CD4-positive, alpha-beta T cell treated with Interferon gamma for 1 hour (primary cell): ENCODE results near the gene IER2.

ENCODE experiments used
- DNase-seq: peaks from one replicate; pipeline ENCODE4 v3.0.0-alpha.2; 2020

IER2 gene, protein sequence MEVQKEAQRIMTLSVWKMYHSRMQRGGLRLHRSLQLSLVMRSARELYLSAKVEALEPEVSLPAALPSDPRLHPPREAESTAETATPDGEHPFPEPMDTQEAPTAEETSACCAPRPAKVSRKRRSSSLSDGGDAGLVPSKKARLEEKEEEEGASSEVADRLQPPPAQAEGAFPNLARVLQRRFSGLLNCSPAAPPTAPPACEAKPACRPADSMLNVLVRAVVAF

DNA sequence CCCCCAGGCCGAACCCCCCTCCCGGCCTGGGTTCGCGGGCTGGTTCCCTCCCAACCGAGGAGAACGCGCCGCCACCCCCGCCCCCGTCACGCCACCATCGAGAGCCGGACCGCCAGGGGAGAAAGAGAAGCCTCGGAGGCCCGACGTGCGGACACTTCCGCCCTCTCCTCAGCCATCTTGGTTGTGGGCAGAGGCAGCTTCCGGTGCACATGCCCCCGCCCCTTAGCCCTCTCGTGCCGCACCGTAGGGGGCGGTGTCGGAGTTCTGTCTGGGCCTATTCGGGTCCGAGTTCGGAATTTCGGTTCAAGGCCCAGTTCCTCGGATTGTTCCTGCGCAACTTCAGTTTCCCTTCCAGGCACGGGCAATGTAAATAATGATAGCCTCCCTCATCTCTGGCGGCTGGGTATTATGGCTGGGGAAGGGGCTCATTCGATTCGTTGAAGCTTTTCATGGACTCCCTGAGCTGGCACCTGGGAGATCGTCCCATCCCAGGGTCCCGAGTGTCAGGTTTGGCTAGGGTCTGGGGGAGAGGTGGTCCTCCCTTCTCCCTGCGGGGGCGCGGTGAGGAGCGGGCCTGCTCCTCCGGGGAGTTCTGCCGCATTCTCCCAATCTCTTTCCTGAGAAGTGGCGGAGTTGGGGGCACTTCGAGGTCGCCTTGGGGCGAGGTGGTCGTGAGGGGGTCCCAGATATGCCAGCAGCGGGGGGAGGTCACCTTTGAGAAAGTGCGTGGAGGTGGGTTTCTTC, at the start of gene IER2, which contains the start of gene STX10:
TSS of gene IER2 (plus strand) at position 225 of the 744 bp plus-strand sequence. CDS start 2,776 bp downstream, outside the sequence.
TSS of gene STX10 (minus strand) at position 189 of the 744 bp plus-strand sequence. CDS start 202 bp downstream, outside the sequence.
- DNase-seq: peak; percentile 95

DNA sequence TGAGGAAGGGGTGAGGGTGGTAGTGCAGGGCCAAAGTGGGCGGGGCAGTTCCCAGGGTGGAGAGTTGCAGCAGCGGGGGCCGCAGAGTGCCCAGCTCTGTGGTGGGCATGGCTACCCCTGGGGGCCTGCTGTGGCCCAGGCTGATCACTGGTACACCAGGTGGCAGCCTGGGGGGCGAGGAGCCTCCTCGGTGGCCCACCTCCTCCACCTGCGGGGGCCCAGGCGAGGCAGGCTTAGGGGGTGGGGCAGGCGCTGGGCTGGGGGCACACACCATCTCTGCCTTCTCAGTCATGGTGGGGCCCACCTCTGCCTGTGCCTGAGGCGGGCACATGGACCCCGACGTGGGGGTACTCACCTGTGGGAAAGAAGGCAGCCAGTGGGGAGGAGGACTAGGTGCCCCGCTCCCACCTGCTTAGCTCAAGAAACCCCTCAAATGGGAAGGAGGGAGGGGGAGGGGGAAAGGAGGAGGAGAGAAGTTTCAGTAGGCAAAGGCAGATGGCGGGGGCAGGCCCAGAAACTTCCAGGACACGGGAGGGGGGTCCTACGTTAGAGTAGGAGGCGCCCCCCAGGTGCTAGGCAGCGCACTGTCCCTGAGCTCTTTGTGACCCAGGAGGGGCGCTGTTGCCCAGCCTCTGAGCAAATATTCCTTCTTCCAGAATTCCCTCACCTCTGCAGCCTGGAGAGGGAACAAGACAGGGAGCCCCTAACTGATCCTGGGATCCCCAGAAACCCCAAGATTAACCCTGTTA, 49.2 kb upstream of the IER2 start:
- DNase-seq: no peak

DNA sequence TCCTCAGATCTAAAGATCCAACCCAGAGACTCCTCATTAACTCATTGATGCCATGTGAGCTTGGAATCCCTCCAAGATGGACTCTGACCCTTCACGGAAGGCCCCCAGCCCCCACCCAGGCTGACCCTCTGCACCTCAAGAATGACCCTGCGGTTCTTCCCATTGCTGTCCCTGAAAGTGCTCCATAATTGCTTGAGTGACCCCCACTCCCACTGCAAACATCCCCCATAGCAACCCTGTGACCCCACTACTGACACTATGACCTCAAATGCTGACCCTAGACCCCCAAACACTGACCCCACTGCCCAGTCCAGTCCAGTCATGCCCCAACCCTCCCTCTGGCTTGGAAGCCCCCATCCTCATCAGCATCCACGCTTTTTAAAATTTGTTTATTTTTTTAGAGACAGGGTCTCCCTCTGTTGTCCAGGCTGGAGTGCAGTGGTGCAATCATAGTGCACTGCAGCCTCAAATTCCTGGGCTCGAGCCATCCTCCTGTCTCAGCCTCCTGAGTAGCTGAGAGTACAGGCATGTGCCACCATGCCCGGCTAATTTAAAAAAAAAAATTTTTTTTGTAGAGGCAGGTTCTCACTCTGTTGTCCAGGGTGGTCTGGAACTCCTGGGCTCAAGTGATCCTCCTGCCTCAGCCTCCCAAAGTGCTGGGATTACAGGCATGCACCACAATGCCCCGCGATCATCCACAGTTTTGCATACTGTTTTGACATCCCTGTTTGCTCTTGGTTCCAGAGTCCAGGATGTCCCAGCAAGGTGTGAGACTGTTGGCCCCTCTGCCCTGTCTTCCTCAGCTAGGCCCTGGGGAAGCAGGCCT, 48.4 kb upstream of the IER2 start:
- DNase-seq: no peak

DNA sequence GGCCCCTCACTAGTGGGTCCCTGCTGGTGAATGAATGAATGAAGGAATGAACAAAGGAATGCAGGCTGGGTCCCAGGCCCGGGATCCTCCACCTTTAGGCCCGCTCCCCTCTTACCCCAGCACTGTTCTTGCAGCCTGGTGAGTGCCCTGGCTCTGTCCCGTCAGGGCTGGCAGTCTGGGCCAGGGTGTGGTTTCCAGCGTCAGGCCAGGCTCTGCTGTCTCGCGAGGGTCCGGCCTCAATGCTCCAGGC, 47.9 kb upstream of the IER2 start:
- no peak for DNase-seq

DNA sequence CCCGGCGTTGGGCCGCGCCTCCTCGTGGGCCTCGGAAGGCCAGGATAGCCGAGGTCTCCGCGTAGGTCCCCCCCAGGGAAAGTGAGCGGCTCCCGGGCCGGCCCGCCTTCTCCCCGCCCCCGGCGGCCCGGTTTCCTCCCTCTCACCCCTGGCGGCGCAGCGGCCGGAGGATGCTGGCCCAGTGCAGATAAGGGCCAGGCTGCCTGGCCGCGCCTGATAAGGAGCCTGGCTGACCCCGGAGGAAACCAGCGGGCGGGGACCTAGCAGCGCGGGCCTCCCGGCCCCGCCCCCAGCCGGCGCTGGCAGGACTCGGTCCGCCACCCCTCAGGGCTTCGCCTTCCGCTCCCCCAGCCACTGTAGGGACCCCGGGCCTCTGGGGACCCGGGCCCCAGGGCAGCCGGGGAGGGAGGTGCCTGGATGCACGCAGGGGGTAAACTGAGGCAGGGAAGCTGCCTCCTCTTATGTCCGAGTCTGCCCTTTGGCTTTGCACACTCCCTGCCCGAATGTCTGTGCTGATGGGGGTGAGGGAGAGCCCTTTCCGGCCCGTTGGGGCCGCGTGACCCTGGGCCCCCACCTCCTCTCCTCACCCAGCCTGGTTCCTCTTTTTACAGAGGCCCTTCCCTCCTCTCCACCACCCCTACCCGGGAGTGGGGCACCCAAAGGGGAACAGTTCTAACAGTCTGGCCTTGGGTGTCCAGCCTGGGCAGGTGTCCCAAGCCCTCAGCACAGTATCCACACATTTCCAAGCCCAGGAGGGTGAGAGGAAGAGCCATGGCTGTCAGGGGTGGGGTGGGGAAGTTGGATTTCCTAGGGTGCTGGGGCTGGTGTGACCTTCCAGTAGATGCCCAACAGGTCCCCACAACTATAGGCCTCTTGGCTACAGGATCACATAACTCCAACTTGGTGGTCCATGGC, 47.3 kb upstream of the IER2 start, which contains the start of gene LYL1:
TSS of gene LYL1 (minus strand) at position 193 of the 915 bp plus-strand sequence. CDS start 1,687 bp downstream, outside the sequence.
- peak; percentile 72 for DNase-seq

DNA sequence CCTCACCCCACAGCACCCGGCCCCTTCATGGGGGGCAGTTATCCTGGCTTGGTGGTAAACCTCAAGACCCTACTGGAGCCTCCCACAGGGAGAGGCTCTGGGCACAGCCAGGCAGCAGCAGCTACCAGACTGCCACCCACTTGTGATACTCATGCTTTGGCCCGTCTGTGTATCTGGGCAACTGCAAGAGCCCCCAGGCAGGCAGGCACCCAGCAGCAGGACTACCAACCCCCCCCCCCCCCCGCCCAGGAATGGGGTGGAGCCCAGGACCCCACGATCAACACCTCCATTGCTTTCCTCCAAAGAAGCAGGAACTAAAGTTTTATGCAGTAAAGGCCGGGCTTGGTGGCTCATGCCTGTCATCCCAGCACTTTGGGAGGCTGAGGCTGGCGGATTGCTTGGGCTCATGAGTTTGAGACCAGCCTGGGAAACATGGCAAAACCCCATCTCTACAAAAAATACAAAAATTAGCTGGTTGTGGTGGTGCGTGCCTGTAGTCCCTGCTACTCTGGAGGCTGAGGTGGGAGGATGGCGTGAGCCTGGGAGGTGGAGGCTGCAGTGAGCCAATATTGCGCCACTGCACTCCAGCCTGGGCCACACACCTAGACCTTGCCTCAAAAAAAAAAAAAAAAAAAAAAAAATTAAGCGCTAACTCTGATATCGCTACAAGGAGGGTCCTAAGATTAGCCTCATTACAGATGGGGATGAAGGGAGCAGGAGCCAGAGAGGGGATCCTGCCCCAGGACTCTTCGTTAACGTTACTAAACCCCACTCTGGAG, 46.4 kb upstream of the IER2 start:
- DNase-seq: no peak

DNA sequence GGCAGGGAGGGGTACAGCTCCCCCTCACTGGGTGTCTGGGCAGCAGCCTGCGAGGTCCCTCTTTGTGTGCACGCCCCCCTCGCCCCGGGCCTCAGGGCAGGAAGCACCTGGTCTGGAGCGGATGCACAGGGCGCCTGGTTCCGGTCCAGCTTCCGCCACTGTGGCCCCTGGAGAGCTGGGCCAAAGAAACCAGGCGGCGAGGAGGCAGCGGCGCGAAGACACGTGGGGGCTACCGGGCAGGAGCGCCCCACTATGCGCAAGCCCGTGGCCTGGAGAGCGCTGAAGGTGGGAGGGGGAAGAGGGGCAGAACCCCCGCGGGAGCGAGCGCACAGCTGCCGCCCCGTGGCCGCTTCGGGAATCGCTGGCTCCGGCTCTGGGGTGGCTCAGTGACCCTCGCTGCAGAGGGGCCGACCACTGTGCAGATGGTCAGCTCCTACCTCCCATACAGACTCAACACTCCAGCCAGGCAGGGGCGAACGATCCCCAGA, 45.8 kb upstream of the IER2 start:
- peak; percentile 91 for DNase-seq

DNA sequence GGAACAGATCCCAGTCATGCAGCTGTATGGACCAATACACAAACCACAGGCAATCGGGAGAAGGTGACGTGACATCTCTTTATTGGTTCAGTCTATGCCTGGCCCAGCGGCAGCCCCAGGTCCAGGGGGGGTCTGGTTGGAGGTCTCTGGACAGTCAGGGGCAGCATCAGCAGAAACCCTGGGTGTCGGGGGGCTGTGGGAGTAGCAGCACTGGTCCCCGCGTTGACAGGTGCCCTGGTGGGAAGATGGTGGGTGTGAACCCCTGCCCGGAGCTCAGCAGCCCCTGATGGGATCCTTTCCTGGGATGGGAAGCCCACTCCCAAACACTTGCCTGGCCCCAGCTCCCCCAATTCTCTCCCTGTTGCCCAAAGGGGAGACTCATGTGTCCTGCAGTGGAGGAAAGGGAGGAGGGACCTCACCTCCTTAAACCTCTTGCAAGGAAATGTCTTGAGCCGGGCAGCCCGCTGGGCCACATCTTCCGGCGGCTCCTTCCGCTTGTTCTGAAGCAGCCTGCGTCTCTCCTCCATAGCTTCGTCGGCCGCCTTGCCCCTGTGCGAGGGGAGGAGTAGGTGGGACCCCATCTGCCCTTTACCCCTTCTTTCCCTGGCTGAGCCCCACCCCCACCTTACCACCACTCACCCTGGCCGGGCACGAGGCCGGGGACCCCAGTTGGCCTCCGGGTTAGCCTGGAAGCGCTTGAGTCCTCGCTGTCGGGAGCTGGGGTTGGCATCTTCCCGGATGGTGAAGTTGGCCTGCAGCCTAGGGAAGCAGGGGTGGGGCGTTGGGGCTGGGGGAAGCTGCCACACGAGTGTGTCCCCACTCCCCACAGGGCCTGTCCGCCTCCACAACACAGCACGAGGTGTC, 45.1 kb upstream of the IER2 start:
- DNase-seq: no peak

DNA sequence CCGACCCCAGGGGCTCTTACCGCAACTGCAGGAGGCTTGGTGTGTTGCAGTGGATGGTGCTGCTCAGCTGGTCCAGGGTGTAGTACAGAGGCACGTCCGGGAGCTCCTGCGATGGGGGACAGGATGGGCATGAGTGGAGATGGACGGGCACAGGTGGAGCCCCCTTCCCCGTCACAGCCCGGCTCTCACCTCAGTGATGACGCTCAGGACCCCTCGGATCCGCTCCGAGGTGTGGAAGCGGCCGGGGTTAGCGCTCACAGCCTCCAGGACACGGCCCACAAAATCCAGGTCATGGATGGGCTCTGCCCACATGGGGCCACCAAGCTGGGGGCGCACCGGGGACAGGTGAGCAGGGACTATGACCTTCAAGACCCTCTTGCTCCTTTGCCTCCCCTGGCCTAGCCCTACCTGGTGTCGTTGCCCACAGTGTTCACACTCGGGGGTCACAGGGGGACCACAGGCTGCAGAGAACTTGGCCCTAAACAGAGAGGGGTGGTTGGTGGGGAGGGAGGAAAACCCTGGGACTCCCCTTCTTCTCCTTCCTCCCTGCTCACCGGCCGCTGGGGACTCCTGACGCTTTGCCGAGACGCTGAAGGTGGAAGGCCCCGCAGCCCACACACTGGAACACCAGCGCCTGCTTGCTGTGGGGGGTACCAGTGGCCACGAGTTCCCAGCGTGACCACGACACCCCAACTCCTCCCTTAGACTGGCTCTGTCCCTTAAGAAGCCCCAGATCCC, 40.7 kb upstream of the IER2 start:
- no peak for DNase-seq

DNA sequence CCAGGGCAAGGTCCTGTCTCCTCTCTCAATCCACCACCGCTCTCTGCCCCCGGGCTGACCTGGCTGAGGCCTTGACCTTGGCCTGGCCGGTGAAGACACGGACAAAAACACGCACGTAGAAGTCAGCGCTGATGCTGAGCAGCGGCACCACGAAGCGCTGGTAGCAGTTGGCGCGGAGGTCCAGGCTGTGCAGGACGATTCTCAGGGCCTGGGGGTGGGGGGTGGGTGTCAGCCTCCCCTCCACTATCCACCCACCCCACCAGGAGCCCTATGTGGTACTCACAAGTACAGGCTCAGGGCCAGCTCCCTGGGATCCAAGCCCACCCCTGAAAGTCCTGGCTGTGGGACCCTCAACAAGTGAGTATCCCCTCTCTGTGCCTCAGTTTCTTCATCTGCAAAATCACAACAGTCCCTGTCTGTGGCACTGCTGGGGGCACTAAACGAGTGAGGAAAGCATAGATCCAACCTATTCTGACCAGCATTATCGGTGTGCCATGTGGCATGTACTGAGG, 40.1 kb upstream of the IER2 start:
- DNase-seq: no peak

DNA sequence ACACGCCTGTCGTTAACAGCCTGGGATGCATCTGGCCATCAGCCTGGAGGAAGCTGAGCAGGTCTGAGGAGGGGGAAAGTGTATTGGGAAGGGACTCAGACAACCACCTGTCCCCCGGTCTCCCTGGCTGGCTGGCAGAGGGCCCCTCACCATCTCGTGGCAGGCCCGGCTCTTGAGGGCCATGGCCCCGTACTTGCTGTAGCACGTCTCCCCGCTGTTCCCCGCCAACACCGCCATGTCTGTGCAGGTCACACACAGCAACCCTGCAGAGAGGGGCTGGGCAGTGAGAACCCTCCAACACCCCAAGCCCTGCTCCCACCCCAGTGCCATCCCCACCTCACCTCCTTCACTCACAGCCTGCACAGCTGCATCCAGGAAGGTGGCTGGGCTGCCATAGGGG, 37.7 kb upstream of the IER2 start:
- DNase-seq: no peak

DNA sequence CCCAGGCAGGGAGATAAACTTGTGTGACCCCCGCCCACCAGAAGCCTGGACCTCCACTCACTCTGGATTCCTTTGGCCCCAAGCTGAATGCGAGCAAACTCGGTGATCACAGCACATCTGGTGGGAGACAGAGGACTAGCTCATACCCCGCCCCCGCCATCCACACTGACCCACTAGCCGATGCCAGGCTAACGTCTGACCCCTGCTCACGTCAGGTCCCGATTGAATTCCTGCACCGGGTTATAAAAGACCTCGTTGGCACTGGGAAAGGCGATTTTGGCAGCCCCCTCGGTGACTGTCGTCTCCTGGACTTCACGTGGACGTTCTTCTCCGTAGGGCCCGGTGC, 34.3 kb upstream of the IER2 start:
- no peak for DNase-seq

DNA sequence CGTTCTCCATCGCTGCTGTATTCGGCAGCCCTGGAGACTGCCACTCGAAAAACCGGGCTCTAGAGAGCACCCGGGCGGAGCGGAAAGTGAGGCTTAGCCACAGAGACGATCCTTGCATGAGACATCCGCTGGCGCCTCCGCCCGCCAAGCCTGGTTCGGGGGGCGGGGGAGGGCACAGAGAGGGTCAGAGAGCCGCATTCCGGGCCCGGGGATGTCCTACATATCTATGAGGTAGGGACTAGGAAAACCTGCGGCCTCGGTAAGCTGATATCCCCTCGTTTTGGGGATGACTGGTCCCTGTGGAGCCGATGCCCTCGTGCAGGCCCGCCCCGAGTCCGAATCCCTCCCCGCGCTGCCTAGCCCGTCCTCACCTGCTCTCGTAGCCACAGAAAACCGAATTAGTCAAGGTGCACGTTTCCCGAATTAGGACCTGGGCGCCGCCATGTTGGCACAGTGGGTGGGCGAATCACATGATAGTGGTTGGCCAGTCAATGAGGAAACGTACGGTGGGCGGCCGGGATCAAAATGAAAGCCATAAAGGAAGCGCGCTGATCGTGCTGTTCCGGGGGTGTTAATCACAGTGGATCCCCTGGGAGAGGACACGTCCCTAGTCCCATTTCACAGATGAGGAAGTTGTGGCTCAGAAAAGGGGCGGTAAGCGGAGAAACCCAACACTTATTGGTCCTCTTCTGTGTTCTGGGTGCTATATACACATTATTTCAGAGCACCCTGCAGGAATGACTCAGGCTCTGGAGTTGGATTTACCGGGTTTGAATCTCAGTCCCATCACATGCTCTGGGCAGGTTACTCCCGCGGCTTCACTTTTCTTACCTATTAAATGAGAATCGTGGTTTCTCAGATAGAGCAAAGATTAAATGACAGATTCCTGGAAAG, 33.7 kb upstream of the IER2 start, which contains the start of gene TRMT1:
TSS of gene TRMT1 (minus strand) at position 459 of the 894 bp plus-strand sequence. CDS start at position 118, 341 bp downstream.
- peak; percentile 85 for DNase-seq

DNA sequence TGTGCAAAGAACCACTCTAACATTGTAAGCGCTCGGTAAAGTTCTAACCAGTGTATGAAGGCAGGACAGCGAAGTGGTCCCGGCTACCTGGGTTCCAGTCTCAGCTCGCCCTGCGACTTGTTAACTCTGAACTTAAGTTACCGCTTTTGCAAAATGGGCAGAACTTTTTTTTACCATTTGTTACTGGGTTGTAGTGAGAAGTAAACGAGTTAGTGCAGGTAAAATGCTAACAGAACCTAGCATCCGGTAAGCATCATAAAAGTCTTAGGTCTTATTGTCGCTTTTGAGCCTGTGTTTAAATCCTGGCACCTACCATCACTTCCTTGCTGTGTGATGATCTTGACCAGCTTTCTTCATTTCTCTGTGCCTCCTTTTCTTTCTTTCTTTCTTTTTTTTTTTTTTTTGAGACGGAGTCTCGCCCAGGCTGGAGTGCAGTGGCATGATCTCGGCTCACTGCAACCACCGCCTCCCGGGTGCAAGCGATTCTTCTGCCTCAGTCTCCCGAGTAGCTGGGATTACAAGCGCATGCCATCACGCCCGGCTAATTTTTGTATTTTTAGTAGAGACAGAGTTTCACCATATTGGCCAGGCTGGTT, 32.9 kb upstream of the IER2 start:
- DNase-seq: no peak

DNA sequence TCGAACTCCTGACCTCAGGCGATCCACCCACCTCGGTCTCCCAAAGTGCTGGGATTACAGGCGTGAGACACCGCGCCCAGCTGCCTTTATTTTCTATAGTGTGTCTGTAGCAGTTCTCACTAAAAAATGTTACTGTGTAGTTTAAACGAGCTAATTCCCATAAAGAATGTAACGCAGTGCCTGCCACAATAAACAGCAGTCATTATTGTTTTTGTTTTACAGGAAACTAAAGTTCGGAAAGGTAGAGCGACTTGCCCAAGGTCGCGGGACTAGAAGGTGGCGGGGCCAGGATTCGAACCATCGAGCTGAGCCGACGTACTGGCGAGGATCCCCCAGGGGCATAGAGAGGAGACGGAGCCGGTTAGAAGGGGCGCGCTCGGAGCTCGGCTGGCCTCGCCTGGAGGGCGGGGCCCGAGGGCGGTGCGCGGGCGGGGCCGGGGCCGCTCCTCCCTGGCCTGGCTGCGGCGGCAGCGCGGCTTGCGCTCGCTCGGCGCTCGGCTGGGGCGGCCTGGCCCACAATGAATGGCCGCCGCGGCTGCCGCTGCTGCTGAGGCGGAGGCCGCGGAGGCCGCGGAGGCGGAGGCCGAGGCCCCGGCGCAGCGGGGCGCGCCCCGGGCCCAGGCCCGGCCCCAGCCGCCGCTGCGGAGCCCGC, 32.3 kb upstream of the IER2 start, which contains the start of gene NACC1:
TSS of gene NACC1 (plus strand) at position 493 of the 652 bp plus-strand sequence. CDS start 16,944 bp downstream, outside the sequence.
- DNase-seq: peak; percentile 91

DNA sequence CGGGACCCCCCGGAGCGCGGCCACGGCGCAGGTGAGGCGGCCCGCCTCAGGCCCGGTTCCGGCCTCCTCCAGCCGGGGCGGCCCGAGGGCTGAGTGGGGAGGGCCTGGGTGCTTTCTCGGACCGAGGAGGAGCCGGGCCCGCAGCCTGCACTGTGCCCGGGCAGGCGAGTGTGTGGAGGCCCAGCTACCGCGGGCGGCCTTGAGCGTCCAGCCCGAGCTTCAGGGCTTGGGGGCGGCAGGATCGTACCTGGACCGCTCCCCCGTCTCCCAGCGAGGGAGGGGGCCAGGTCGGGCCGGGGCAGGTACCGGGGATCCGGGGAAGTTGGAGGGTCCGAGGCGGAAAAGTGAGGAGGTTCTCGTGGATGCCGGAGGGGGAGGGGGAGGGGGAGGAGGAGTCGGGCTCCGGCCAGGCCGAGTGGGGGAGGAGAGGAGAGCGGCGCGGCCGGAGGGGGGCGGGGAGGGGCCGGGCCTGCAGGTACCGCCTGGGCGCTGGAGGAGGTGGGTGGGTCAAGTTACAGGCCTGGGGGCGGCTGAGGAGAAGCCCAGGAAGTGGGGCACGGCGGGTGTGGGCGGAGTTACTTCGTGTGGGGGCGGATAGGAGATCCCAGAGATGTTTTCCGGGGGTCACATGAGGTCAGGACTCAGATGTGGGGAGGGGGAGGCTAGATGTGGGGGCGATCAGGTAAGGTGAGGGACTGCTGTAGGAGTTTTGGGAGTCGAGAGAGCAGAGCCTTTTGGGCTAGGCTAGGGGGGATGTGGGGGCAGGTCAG, 31.6 kb upstream of the IER2 start:
- peak; percentile 18 for DNase-seq
